HG03103 (cell line): Measurements from ENCODE around the gene ANKEF1.

Experiments
- ATAC-seq: cut with Tn5 transposase; IDR thresholded peaks from one replicate; pipeline ENCODE4 v1.9.1; 2021; ENCODE audit warnings: low read depth; ENCODE audit not compliant: unreplicated experiment

Gene ANKEF1

DNA sequence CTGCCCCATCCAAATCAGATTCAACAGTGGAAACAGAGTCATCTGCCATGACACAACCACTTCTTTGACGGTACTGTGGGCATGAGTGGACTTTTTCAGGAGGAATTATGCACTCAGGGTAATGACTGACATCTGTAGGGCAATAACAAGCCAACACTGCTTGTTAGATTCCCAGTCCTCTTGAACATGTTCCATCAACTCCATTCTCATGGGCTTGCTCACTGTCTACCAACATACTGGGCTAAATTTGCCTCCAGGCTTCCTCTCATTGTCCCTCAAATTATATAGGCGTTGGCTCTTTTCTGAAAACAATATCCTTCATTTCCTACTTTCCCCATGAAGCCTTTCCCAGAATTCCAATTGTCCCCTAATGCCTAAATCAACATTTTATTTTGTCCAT, 43.1 kb downstream of the ANKEF1 start:
- no peak for ATAC-seq

DNA sequence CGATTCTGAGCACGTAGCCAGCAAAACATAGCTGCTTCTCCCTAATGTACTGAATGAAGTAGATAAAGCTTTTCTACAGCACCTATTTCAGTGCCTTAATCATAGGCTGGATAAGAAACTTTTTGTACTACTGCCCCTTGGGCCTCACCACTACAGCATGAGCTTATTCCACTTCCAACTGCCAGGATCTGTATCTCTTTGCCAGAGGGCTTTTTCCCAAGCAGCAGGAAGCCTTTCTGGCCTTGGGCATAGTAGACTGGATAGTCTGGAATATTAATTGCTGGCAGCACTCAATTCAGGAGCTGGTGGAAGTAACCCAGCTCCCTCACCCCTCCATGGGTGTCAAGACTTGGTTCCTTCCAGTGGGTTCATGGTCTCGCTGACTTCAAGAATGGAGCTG, 43.6 kb downstream of the ANKEF1 start:
- no peak for ATAC-seq

- no peak for ATAC-seq
These were observed 45.2 kb downstream of the ANKEF1 start for GRCh38 chr20:10079964-10080363.

- no peak for ATAC-seq
These were observed 45.8 kb downstream of the ANKEF1 start for GRCh38 chr20:10080574-10080973.

- no peak for ATAC-seq
These were observed 55.2 kb downstream of the ANKEF1 start for GRCh38 chr20:10089871-10090587.

DNA sequence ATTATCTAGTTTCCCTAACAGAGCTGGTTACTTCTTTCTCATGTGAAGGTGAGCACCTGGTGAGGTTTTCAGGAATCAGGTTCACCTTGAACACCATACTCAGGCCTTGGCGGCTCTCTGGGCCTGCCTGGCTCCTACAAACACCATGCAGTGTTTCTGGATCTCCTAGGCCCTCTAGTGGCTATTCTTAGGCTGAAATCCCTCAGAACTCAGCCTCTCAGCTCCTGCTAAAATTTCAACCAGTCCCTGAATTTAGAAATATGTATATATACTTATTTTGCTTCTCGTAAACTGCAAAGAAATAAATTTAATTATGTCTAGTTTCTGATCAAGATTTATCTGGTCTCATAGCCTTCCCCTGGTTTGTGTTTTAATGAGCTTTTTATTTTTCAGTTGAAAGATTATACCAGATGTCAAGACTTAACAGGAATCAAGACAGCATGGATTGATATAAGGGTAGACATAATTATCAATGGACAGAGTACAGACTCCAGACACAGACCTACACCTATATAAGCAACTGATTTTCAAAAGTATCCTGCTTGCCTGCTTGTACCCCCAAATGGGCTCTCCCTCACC, 55.9 kb downstream of the ANKEF1 start:
- peak; percentile 83 for ATAC-seq

DNA sequence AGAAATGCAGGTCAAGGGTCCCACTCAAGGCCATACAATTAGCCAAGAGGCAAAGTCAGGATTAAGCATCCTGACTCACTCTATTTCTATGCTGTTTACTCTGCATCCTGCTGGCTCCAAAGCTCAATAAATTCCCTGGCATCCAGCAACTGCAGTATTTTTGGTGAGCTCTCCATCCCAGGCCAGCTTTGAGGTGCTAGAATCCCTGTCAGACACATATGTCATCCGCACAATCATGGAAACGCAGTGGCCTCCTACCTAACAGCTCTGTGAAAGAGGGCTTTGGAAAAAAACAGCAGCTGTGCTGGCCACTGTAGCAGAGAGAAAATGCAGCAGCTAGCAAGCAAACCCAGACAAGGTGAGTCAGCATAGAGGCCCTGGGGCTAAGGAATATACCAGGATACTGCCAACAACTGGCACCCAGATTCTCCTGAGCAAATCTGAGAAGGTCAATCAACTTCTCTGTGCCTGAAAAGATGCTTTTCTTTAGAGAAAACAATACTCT, 58.4 kb downstream of the ANKEF1 start:
- no peak for ATAC-seq

DNA sequence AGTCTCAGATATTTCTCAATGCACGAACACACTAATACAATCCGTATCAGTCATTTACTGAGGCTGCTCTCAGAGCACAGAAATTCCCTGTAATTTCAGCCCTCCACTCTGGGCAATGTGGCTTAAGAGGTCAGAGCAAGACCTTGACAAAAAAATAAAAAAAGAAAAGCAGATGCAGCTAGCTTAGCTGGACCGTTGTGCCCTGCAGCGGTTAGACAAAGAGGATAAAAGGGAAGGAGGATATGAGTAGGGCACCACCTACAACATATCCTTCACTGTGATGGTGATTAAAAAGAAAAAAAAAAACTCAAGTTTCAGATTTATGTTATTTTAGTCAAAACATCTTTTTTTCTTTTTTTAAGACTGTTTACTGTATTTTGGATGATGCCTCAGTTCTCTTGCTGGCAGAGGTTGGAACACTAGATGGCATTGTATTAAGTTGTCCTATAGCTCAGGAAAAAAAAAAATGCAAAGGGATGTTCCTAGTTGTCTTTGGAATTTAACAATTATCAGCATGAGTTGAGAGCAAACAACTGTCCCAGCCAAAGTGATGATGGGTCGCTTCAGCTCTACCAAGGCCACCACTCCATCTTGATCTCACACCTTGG, 59.9 kb downstream of the ANKEF1 start:
- no peak for ATAC-seq

DNA sequence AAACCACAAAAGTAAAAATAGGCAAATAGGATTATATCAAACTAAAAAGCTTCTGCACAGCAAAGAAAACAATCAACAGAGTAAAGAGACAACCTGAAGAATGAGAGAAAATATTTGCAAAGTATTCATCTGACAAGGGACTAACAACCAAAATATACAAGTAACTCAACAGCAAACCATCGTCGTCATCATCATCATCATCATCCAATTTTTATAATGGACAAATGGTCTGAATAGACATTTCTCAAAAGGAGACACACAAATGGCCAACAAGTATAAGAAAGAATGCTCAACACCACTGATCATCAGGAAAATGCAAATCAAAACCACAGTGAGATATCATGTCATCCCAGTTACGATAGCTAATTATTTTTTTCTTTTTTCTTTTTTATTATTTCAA, 62.0 kb downstream of the ANKEF1 start:
- no peak for ATAC-seq

- ATAC-seq = no peak
These were observed 70.3 kb downstream of the ANKEF1 start for GRCh38 chr20:10105046-10105445.
